Breast epithelium (tissue), 3 donors: Measurements from ENCODE around the gene CTDSPL.

ENCODE experiments used
- POLR2A ChIP-seq: fragments of 450-650 bp; IDR thresholded peaks from one replicate; pipeline ENCODE4 v1.6.1; 2016; ENCODE audit warnings: antibody characterized with exemption, mild to moderate bottlenecking, moderate library complexity
- POLR2AphosphoS5 ChIP-seq, 3 donors: sonication (generic); formaldehyde crosslinking; IDR thresholded peaks; one replicate each; pipeline ENCODE4 v1.6.1; 2017; ENCODE audit warnings: antibody characterized with exemption in 3 of 3
- TF ChIP-seq, protein P1 (sequence below), 3 donors: fragments of 450-650 bp; IDR thresholded peaks; one replicate each; pipeline ENCODE4 v1.5.1; 2016 to 2017; ENCODE audit warnings: antibody characterized with exemption in 3 of 3, mild to moderate bottlenecking in 3 of 3, moderate library complexity in 3 of 3

DNA sequence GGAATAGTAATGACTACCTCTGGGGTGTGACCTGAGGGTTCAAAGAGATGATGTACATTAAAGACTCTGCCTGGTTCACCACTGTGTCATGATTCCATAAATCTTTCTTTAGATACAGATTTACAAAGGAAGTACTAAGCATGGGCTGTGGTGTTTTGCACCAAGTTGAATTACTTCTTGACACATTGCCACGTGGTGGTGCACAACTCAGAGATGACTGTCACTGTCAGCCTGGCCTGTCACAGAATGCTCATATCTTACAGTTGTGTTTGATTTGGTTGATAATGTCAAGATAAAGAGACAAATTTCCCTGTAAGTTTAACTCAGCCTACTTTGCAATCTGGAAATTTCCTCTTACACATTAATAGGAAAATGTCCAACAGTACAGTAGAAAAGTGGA is 3.2 kb downstream of the CTDSPL start:
- no peak for TF ChIP-seq POLR2A
- TF ChIP-seq POLR2AphosphoS5 (IDR thresholded peaks at IDR 0.05): no peak
- TF ChIP-seq, protein P1, sequence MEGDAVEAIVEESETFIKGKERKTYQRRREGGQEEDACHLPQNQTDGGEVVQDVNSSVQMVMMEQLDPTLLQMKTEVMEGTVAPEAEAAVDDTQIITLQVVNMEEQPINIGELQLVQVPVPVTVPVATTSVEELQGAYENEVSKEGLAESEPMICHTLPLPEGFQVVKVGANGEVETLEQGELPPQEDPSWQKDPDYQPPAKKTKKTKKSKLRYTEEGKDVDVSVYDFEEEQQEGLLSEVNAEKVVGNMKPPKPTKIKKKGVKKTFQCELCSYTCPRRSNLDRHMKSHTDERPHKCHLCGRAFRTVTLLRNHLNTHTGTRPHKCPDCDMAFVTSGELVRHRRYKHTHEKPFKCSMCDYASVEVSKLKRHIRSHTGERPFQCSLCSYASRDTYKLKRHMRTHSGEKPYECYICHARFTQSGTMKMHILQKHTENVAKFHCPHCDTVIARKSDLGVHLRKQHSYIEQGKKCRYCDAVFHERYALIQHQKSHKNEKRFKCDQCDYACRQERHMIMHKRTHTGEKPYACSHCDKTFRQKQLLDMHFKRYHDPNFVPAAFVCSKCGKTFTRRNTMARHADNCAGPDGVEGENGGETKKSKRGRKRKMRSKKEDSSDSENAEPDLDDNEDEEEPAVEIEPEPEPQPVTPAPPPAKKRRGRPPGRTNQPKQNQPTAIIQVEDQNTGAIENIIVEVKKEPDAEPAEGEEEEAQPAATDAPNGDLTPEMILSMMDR (IDR thresholded peaks at IDR 0.05): no peak
